Suppressor macrophage treated with lipopolysaccharide for 4 hours (primary cell): ENCODE data around the gene SMCO1.
"Not testable (repeated sequence)": the region's sequence is repeated elsewhere in the genome, so short reads cannot be mapped to it uniquely, and the experiment has no call there.

Experiments used
- DNase-seq: peaks from one replicate; pipeline ENCODE4 v3.0.0-alpha.2; 2020

The SMCO1 gene

DNA sequence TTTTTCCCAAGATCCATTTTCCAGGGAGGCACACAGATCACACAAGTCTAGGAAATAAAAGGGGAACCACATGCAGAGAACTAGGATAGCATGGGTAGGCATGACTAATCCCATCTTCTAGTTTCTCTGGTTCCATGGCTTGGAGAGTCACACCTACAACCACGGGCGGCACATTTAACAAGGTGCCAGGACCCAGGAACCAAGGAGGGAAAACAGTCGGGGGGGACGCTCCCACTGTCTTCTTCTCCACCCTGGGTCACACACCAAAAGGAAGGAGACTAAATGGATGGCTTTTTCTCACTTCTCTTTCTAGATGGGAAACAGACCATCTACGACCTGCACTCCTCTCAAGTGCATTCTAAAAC lies 4.6 kb upstream of the SMCO1 start:
- DNase-seq: no peak

DNA sequence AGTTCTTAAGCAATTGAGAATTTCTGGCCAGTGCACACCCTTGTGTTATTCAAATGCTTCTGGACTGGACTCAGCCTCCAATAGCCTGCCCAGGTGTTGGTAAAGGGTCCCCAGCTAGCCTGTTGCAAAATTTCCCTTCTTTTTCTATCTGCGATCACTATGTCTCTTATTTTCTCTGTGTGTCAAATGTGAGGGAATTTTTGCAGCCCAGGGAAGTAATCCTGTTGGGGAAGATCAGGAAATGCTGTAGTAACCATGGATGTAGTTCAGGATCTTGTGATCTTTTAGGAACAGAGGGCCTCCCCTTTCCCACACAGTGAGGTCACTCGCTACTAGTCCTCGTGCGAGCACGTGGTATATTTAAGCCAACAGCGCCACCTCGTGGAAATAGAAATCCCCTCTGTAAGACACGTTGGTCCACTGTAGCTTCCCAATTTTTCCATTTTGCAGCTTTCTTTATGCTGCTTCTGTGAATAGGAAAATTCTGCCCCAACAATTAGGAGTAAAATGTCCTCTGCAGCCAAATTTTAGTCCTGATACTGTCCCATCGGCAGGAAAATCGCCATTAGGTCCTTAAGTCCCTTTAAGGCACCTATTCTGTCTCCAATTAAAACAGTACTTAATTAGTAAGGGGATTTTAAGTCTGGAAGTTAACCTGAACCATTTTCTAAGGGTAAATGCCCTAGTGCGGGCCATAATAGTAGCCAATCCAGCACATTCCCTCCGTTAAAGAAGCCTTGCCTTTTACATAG lies 4.0 kb upstream of the SMCO1 start:
- peak; percentile 91 for DNase-seq

DNA sequence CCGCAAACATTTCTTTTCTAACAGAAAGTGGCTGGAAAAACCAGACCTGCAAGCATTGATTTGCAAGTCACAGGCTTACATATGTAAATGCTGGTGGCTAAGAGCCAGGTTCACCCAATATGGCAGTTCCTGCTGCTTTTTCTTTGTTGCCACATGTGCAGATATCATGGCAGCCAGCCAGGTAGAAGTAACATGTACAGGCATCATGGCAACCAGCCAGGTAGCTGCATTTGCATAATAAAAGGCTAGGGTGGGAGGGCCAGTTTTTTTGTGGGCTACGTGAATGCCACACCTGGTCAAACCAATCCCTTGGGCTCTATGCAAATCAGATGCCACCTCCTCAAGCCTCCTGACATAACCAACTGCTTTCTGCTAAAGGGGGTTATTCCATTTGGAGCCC lies 2.8 kb upstream of the SMCO1 start:
- DNase-seq: no peak

DNA sequence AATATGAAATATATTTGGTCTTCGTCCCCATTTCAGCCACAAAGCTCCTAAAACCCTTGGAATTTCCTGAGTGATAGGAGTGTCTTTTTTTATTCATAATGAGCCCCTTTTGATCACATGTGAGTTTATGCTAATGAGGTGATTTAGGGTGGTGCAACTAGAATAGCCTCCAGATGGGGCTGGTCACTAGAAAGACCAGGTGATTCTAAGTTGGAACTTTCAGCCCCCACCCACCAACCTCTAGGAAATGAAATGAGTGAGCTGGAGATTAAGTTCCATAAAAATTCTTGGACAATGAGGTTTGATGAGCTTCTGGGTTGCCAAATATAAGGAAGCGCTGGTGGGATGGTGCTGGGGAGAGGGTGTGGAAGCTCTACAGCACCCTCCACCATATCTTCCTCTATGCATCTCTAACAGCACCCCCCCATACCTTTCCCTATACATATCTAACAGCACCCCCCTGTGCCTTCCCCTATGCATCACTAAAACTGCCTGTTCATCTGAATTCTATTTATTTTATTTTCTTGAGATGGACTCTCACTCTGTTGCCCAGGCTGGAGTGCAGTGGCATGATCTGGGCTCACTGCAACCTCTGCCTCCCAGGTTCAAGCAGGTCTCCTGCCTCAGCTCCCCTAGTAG lies 2.1 kb upstream of the SMCO1 start:
- DNase-seq: no peak

DNA sequence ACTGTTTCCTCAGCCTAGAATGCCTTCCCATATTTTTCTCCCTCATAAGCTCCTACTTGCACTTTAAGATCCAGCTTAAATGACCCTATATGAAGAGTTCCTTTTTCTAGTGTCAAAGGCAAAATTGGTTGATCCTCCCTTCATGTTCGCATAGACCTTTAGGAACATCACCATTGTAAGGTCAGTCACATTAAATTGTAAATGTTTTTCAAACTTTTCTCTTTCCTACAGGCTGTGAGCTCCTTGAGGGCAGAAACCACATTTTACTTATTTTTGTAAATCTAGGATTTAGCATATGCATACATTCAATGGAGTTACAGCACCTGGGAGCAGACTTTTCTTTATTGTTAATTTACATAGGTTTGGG lies 813 bp downstream of the SMCO1 start:
- DNase-seq: no peak

DNA sequence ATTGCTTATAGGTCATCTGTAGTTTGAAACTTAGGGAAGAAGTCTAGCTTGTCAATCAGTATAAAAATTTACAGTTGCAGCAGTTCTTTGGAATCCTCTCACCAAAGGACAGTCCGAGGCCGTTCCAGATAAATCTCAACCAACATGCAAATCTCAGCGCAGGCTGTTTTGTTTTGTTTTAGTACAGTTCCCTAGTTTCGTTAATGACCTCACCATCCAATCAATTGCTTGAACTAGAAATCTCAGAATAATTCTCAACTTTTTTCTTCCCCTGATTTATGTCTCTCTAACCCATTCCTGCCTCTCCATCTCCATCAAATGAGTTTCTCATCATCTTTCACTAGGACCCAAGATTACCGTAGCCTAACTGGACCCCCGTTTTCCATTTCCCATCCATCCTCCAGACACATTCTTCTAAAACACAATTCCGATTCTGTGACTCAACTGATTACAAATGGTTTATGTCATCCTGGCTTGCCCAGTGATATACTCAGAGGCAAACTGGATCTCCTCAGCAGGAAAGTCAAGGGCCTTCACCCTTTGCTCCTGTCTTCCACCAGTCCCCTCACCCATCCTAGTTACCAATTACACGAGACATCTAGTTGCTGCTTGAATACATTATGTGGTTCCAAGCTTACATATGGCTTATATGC lies 1.3 kb downstream of the SMCO1 start:
- no peak for DNase-seq

DNA sequence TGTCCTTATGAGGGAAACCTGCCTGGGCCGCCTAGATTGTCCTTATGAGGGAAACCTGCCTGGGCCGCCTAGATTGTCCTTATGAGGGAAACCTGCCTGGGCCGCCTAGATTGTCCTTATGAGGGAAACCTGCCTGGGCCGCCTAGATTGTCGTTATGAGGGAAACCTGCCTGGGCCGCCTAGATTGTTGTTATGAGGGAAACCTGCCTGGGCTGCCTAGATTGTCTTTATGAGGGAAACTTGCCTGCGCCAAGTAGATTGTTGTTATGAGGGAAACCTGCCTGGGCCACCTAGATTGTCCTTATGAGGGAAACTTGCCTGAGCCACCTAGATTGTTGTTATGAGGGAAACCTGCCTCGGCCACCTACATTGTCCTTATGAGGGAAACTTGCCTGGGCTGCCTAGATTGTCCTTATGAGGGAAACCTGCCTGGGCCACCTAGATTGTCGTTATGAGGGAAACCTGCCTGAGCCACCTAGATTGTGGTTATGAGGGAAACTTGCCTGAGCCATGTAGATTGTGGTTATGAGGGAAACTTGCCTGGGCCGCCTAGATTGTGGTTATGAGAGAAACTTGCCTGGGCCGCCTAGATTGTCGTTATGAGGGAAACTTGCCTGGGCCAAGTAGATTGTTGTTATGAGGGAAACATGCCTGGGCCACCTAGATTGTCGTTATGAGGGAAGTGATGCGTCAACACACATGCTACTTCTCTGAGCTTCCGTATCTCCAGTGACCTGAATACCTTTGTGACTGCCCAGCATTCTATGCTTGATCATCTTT lies 3.3 kb downstream of the SMCO1 start:
- DNase-seq: not testable (repeated sequence)

DNA sequence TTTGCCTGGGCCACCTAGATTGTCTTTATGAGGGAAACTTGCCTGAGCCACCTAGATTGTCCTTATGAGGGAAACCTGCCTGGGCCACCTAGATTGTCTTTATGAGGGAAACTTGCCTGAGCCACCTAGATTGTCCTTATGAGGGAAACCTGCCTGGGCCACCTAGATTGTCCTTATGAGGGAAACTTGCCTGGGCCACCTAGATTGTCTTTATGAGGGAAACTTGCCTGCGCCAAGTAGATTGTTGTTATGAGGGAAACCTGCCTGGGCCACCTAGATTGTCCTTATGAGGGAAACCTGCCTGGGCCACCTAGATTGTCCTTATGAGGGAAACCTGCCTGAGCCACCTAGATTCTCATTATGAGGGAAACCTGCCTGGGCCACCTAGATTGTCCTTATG lies 4.0 kb downstream of the SMCO1 start:
- DNase-seq: not testable (repeated sequence)

DNA sequence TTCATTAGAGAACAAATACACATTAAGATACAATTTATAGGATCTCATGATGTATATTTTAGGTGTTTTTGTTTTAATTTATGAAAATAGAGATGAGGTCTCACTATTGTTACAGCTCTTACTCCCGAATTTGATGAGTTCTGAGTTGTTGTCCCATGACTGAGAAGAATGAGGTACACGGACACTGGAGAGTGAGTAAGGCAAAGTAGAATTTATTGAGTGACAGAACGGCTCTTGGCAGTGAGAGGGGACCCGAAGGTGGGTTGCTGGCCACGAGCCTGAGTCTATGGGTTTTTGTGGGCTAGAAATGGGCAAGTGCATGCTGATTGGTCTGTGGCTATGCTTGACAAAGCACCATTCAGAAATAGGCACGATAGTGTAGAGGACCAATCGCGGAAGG lies 8.5 kb downstream of the SMCO1 start:
- DNase-seq: no peak

DNA sequence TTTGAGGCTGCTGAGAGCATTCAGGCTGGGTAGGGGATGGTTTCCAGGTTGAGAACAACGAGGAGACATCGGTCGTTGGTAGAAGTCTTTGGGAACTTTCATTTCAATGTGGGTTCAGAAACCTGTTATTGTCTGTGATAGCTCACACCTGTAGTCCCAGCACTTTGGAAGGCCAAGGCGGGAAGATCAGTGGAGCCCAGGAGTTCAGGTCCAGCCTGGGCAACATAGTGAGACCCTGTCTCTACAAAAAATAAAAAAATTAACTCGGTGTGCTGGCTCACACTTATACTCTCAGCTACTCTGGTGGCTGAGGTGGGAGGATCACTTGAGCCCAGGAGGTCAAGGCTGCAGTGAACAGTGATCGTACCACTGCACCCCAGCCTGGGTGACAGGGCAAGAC lies 10.6 kb downstream of the SMCO1 start:
- DNase-seq: no peak

DNA sequence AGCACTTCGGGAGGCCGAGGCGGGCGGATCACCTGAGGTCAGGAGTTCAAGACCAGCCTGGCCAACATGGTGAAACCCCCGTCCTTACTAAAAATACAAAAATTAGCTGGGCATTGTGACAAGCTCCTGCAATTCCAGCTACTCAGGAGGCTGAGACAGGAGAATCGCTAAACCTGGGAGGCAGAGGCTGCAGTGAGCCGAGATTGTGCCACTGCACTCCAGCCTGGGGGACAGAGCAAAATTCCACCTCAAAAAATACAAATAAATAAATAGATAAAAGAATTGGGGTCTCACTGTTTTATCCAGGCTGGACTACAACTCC lies 11.1 kb downstream of the SMCO1 start:
- not testable (repeated sequence) for DNase-seq

DNA sequence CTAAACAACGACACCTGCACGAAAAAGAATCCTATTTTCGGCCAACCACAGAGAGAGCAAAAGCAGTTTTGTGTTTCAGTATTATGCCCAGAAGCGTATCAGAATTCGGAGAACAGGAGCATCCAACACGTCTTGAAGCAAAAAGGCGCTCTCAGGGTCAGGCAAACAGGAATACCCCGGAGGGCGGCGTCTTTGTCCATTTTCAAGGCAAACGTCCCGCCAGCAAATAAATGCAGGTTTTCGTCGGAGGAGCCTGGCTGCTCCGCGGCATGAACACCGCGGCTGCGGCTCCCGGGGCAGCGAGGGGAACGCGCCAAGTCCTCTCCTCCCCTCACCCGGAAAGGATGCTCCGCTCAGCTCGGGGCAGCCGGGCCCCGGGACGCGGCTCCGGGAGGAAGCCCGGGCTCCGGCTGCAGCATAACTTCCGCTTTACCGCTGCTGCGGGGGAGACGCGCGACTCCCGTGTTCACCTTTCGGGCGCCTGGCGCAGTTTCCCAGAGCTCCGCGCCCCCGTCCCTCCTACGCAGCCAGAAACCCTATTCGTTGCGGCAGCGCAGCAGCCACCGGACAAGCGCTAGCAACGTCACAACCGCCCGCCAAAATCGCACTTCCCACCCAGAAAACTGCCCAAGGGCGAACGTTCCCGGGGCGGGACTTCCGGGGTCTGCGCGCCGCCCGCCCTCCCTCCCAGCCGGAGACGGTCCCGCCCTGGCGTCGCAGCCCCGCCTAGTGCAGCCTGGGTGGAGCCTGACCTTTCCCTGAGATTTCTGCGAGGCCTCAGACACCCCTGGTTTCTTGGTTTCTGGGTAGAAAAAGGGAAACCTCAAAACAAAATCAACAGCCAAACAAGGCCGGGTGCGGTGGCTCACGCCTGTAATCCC lies 11.7 kb downstream of the SMCO1 start, which contains the start of gene RNF168:
RNF168 (minus strand) TSS at position 573 of the 881 bp plus-strand sequence. CDS start 595 bp downstream, outside the sequence.
- DNase-seq: peak; percentile 96

DNA sequence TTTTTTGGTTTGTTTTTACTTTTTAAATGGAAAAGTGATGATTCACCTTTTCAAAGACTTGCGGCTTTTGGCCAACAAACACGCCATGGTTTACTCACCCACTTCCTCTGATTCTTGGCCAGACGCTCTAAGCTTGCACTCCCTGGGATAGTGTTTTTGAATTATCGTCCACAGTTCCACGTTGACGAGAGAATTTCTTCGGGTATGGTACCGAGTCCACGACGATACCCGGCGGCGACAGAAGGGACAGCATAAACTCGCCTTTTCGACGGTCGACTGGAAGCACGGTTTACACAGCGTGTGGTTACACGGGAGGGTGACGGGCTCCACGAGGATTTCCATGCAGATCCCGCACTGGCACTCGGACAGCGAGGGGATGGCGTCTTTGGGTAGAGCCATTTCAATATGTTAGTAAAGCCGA lies 12.4 kb downstream of the SMCO1 start:
- DNase-seq: peak; percentile 81

DNA sequence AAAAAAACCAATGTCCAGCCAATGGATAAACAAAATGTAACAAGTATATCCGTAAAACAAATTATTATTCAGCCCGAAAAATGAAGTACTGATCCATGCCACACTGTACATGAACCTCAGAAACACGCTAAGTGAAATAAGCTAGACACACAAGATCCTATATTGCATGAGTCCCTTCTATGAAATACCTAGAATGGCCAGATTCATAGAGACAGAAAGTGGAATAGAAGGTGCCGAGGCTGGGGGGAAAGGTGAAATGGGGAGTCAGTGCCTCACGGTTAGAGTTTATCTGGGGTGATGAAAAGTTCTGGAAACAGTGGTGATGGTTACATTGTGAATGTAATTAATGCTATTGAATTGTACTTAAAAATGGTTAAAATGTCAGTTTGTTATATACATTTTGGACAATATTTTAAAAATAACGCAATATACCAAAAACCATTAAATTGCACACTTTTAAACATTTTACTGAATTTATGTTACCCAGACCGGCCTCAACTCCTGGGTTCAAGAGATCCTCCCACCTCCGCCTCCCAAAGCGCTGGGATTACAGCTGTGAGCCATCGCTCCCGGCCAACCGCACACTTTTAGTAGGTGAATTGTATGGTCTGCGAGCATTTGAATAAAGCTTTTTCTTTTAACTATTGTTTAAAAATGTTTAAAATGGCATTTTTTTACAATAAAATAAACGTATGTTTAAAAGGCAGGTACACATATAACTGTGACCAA lies 13.7 kb downstream of the SMCO1 start:
- peak; percentile 40 for DNase-seq

DNA sequence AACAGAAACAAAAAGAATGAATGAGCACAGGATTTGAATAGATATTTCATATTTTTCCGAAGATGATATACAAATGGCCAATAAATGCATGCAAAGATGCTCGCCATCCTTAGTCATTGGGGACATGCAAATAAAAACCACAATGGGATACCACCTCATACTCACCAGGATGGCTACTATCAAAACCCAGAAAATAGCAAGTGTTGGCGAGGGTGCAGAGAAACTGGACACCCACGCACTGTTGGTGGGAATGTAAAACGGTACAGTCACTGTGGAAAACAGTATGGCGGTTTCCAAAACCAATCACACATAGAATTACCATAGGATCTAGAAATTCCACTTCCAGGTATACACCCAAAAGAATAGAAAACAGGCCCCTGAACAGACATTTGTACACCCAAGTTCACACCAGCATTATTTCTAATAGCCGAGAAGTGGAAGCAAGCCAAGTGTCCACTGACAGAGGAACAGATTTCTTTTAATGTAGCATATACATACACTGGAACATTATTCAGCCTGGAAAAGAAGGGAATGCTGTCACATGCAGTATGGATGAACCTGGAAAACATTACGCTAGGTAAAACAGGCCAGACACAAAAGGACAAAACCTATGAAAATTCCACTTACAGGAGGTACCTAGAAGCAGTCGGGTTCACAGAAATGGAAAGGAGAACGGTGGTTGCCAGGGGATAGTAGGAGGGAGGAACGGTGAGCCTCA lies 15.2 kb downstream of the SMCO1 start:
- DNase-seq: peak; percentile 8

DNA sequence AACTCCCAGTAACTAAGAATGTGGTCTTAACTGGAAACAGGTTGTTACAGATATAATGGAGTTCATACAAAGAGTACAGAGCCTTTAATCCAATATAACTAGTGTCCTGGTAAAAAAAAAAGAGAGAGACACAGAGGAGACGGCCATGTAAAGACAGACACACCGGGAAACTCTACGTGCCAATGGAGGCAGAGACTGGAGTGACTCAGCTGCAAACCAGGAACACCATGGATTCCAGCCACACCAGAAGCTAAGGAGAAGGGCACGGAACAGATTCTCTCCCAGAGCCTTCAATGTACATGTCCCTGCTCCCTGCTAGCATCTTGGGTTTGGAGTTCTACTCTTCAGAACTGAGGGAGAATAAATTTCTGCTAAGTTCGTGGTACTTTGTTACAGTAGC lies 16.1 kb downstream of the SMCO1 start:
- no peak for DNase-seq

DNA sequence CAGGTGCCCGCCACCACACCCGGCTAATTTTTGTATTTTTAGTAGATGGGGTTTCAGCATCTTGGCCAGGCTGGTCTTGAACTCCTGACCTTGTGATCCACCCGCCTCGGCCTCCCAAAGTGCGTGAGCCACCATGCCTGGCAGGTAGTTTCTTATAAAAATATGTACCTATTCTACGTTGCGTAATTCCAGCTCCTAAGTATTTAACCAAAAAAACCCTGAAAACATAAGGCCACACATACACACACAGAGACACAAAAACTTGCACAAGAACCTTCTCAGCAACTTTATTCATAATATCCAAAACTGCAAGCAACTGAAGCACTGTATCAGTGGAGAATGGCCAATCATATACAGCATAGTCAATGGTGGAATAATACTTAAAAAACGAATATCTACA lies 16.8 kb downstream of the SMCO1 start:
- DNase-seq: no peak

DNA sequence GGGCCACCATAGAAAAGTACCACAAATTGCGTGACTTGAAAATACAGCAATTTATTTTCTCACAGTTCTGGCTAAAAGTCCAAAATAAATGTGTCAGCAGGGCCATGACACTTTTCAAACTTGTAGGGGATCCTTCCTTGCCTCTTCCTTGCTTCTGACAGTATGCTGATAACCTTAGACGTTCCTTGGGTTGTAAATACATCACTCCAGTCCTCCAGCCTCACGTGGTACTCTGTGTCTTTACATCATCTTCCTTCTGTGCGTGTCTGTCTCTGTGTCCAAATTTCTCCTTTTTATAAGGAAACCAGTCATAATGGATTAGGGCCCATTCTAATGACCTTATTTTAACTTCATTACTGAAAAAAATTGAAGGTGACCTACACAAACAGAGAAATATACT lies 19.0 kb downstream of the SMCO1 start:
- DNase-seq: no peak

DNA sequence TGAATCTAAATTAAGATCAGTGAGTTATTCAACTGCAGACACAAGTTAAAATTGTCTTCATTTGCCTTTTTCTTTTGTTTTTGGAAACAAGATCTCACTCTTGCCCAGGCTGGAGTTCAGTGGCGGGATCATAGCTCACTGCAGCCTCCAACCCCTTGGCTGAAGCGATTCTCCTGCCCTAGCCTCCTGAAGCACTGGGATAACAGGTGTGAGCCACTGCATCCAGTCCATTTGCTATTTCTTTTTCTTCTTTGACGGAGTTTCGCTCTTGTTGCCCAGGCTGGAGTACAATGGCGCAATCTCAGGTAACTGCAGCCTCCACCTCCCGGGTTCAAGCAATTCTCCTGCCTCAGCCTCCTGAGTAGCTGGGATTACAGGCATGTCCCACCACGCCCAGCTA lies 21.9 kb downstream of the SMCO1 start:
- no peak for DNase-seq

DNA sequence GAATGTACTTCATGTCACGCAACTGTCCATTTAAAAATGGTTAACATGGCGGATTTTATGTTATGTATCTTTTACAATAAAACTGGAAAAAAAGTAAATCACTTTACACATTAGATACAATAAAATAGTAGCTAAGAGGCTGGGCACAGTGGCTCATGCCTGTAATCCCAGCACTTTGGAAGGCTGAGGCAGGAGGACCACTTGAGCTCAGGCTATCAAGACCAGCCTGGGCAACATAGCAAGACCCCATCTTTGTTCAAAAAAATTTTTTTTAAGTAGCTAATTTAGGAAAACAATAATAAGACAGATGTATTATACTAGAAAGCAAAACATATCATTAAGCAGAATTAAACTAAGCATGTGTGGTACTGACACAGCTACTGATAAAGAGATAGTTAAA lies 23.1 kb downstream of the SMCO1 start:
- no peak for DNase-seq

DNA sequence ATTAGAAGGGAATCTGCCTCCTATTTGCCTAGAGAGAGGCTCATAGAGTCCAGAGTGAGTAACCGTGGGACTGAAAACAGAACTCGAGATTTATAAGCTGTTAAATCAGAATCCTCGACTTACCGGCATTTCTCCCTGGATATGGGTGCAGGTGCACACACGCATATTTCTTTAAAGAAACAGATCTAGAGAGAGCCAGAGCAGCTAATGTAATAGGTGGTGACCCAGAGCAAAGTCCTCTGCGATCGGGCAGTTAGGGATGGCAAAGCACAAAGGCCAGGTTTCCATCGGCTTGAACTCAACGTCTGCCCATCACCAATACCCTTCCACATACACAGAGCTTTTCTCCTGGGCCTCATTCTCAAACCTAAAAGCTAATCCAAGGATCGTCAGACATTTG lies 25.4 kb downstream of the SMCO1 start:
- DNase-seq: no peak
